ENCODE measurements around the gene SLC30A7.

The SLC30A7 gene

DNA sequence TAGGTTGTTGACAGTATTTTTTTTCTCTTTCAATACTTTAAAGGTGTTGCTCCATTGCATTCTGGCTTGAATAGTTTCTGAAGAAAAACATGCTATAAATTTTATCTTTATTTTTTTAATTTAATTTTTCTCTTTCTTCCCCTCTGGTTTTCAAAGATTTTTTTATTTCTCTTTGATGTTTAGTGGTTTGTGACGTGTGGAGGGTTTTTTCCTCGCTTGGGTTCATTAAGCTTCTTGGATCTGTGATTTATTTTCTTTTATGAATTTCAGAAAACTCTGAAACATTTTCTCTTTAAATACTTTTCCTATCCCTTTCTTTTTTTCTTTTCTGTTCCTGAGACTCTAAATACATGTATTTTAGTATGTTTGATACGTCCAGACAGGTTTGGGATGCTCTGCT is 9.3 kb downstream of the SLC30A7 start:
- no peak for TF ChIP-seq ZFX (IDR thresholded peaks at IDR 0.05; ENCODE audit: borderline replicate concordance)
- TF ChIP-seq, protein P1, sequence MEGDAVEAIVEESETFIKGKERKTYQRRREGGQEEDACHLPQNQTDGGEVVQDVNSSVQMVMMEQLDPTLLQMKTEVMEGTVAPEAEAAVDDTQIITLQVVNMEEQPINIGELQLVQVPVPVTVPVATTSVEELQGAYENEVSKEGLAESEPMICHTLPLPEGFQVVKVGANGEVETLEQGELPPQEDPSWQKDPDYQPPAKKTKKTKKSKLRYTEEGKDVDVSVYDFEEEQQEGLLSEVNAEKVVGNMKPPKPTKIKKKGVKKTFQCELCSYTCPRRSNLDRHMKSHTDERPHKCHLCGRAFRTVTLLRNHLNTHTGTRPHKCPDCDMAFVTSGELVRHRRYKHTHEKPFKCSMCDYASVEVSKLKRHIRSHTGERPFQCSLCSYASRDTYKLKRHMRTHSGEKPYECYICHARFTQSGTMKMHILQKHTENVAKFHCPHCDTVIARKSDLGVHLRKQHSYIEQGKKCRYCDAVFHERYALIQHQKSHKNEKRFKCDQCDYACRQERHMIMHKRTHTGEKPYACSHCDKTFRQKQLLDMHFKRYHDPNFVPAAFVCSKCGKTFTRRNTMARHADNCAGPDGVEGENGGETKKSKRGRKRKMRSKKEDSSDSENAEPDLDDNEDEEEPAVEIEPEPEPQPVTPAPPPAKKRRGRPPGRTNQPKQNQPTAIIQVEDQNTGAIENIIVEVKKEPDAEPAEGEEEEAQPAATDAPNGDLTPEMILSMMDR (IDR thresholded peaks at IDR 0.05), result no peak
- H3K27ac ChIP-seq, result no peak overlapping the region

DNA sequence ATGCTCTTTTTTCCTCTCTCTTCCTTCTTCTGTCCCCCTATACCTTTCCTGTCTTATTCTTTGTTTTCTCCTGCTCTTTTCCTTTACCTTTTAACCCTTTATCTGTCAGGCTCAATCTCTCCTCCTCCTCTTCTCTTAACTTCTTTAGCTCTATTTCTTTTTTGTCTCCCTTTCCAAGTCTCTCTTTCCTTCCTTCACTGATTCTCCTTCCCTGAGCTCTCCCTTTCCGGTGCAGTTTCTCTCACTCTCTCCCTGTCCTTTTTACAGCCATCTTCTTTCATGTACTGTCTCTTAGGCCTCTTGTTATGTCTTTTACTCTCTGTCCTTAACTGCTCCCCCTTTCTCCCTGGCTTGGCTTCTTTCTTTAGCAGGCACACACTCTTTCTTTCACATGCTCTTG is 12.0 kb downstream of the SLC30A7 start:
- H3K27ac ChIP-seq, result no peak overlapping the region
- no peak for TF ChIP-seq ZFX (IDR thresholded peaks at IDR 0.05; ENCODE audit: borderline replicate concordance)
- TF ChIP-seq, protein P1 (IDR thresholded peaks at IDR 0.05), result no peak

DNA sequence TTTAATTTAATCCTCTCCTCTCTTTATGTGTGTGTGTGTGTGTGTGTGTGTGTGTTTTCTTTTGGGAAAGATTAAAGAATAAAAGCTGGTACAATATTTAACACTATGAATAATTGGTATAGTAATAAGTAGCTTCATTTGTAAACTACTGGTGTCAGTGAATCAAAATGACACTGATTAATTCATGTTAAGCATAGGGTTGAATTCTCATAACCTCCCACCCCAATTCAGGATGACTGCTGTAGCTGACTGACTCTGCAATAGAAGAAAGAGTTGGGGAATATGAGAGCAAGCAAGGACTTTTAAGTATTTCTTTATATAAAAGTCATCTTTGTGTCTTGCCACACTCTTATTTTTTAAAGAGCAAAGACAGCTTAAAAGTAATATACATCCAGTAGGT is 13.1 kb downstream of the SLC30A7 start:
- TF ChIP-seq, protein P1 (IDR thresholded peaks at IDR 0.05), result no peak
- no peak for TF ChIP-seq ZFX (IDR thresholded peaks at IDR 0.05; ENCODE audit: borderline replicate concordance)

DNA sequence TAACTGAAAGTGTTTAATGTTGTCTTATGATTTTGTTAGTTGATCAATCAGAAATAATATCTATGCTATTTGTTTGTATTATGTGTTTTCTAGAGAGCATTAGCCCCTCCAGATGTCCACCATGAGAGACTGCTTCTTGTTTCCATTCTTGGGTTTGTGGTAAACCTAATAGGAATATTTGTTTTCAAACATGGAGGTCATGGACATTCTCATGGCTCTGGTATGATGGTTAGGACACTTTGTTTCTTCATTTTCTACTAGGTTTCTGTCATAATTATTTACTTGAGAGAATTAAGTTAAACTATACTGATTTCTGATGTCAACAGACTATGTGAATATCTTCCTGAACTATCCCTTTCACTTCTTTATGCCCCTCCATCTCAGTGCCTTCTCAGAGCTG is 16.1 kb downstream of the SLC30A7 start:
- no peak overlapping the region for H3K27ac ChIP-seq
- TF ChIP-seq, protein P1 (IDR thresholded peaks at IDR 0.05), result no peak
- no peak for TF ChIP-seq ZFX (IDR thresholded peaks at IDR 0.05; ENCODE audit: borderline replicate concordance)

More for the DNA sequence above, 13.1 kb downstream of the SLC30A7 start:
- no peak overlapping the region for H3K27ac ChIP-seq

DNA sequence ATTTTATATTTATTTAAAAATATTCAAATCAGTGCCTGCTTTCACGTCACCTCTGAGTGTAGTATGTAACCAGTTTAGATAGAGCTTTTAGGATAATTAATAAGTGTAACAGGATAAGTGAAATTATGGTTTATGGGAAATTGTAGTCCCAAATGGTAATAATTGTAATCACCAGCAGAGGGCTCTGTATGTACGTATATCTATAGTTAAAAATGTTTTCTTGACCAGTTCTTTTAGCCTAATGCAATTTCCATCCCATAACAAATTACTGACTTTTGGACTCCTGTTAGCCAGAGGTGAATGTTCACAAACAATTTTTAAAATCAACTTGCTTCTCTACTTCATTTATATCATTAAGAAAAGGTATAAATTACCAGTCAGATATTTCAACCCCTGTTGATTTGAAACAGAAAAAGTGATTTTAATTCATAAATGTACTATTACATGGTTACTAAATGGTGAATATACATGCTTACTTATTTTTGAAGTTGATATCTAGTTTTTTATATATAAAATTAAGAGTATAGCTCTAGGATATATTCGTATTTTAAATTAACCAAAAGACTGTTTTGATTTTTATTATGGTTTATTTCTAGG is 25.3 kb downstream of the SLC30A7 start:
- TF ChIP-seq, protein P1 (IDR thresholded peaks at IDR 0.05), result peak; percentile 76
- no peak for TF ChIP-seq ZFX (IDR thresholded peaks at IDR 0.05; ENCODE audit: borderline replicate concordance)
- no peak overlapping the region for H3K27ac ChIP-seq

DNA sequence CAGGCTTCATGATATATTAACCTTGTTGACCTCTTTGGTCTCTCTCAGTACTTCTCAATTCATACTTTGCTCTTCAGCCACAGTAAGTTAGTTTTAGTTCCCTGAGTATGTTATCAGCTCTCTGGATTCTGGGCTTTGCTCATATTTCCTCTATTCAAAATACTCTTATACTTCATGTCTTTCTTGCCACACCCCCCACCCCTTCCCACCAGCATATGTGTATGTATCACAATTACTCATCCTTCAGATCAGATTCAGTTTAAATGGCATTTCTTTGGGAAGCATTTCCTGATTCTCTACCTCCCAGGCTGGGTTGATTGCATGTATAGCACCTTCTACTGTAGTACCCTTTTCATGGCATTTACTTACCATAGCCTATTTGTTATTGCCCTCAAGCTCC is 28.3 kb downstream of the SLC30A7 start:
- TF ChIP-seq ZFX (IDR thresholded peaks at IDR 0.05; ENCODE audit: borderline replicate concordance), result no peak
- TF ChIP-seq, protein P1 (IDR thresholded peaks at IDR 0.05), result no peak

DNA sequence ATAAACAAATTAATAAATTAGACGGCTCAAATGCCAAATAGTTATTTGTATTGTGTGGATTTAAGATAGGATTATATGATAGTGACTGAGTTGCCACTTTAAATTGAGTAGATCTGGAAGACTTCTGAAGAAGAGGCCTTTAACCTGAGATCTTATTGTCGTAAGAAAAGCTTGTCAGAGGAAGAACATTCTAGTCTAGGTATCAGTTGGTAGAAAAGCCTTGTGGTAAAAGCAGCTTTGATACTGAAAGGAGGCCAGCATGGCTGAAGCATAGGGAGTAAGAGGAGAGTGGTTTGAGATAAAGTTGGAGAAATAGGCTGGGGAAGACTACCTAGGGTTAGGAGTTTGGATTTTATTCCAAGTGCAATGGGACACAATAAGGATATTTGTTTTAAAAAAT is 29.1 kb downstream of the SLC30A7 start:
- no peak overlapping the region for H3K27ac ChIP-seq
- TF ChIP-seq, protein P1 (IDR thresholded peaks at IDR 0.05), result no peak
- TF ChIP-seq ZFX (IDR thresholded peaks at IDR 0.05; ENCODE audit: borderline replicate concordance), result no peak

More for the DNA sequence above, 28.3 kb downstream of the SLC30A7 start:
- no peak overlapping the region for H3K27ac ChIP-seq
